Measurements from ENCODE around the gene GAS2L3. TPM values are rescaled to one million over a fixed set of nuclear protein-coding genes. Genes with fewer than 3 reads are reported as not detected.

Gene GAS2L3
- total RNA-seq, 1 experiment from 2014 or later, result 11.7 TPM

DNA sequence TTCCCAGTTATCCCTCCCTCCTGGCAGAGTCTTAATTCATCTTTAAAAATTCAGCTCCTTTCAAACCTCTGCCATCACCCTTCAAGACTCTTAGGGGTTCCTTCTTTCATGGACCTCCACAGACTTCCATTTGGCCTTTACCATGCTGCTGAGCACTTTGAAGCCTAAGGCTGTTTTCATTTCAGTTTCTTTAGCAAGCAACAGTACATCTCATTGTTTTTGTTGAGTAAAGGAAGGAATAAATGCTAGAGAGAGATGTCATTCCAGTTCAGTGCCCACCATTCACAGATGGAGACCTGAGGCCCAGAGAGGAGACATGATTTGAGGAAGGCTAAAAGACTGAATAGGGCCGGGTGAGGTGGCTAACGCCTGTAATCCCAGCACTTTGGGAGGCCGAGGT, 1.3 kb upstream of the GAS2L3 start:
- Histone ChIP-seq H3K23ac (ENCODE audit: insufficient read length, low read depth, low read length) (no peak overlapping the region), H4K20me1 (ENCODE audit: control insufficient read depth, insufficient read depth, insufficient read length) (no peaks in the 10 kb centered on the region), H3K18ac (ENCODE audit: insufficient read length, low read depth, low read length) (no peak overlapping the region), H3K23me2 (ENCODE audit: insufficient read length, low read depth, low read length, poor library complexity, severe bottlenecking) (peaks cover 10% of the 10 kb centered on the region), H3K4me1 (ENCODE audit: insufficient read depth, low read length) (no peaks in the 10 kb centered on the region), H4K5ac (ENCODE audit: insufficient read length, low read depth, low read length) (no peak overlapping the region), H2BK120ac (ENCODE audit: low read depth, low read length, poor library complexity, severe bottlenecking) (no peak overlapping the region), H3K27ac (ENCODE audit: insufficient read length, low read depth, low read length) (no peak overlapping the region), H3T11ph (ENCODE audit: low read length) (no peak overlapping the region), H2BK15ac (ENCODE audit: low read depth, low read length) (no peak overlapping the region), H2BK12ac (ENCODE audit: insufficient read length, low read depth, low read length) (no peak overlapping the region), H3K14ac (ENCODE audit: insufficient read depth, low read length) (no peak overlapping the region), H2AFZ (ENCODE audit: low read length) (no peak overlapping the region), H4K91ac (ENCODE audit: insufficient read length, low read depth, low read length) (no peak overlapping the region), H3K4ac (ENCODE audit: low read depth, low read length) (no peak overlapping the region), H3K79me2 (ENCODE audit: insufficient read depth, low read length) (no peaks in the 10 kb centered on the region), H3K9me3 (ENCODE audit: control insufficient read depth, low read depth, low read length) (no peaks in the 10 kb centered on the region), H2BK20ac (ENCODE audit: low read depth, low read length, poor library complexity, severe bottlenecking) (no peak overlapping the region), H2AK5ac (ENCODE audit: insufficient read length, low read length) (no peak overlapping the region), H3K9ac (ENCODE audit: extremely low read depth, insufficient read length, low read length) (no peak overlapping the region), H3K79me1 (ENCODE audit: insufficient read depth, low read depth, low read length, poor library complexity, severe bottlenecking) (no peaks in the 10 kb centered on the region), H2BK5ac (ENCODE audit: insufficient read length, low read length) (no peak overlapping the region), H3K4me2 (ENCODE audit: insufficient read depth, insufficient read length, low read length) (no peak overlapping the region), H3K27me3 (ENCODE audit: insufficient read depth, low read length) (no peaks in the 10 kb centered on the region), H4K8ac (replicated peaks; ENCODE audit: insufficient read length, low read depth, low read length) (no peak overlapping the region), H3K56ac (ENCODE audit: insufficient read length, low read depth, low read length) (no peak overlapping the region)
- no peaks in the 10 kb centered on the region; a peak in 2 of 7 replicates for H3K36me3 Mint-ChIP-seq (ENCODE audit: insufficient read depth in 1 of 3, low read depth in 3 of 3)
- H3K4me3 Mint-ChIP-seq, result peak overlapping the region in 1 of 2 experiments; percentile 53; a peak in 2 of 5 replicates
- H3K9me3 Mint-ChIP-seq, result no peaks in the 10 kb centered on the region
- TF ChIP-seq, protein P1, sequence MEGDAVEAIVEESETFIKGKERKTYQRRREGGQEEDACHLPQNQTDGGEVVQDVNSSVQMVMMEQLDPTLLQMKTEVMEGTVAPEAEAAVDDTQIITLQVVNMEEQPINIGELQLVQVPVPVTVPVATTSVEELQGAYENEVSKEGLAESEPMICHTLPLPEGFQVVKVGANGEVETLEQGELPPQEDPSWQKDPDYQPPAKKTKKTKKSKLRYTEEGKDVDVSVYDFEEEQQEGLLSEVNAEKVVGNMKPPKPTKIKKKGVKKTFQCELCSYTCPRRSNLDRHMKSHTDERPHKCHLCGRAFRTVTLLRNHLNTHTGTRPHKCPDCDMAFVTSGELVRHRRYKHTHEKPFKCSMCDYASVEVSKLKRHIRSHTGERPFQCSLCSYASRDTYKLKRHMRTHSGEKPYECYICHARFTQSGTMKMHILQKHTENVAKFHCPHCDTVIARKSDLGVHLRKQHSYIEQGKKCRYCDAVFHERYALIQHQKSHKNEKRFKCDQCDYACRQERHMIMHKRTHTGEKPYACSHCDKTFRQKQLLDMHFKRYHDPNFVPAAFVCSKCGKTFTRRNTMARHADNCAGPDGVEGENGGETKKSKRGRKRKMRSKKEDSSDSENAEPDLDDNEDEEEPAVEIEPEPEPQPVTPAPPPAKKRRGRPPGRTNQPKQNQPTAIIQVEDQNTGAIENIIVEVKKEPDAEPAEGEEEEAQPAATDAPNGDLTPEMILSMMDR (conservative IDR thresholded peaks at IDR 0.05), result no peak
- peaks cover 10 to 14% of the 10 kb centered on the region in 2 experiments for H3K4me1 Mint-ChIP-seq
- no peak for DNase-seq
- peaks cover 22% of the 10 kb centered on the region for H3K27me3 Mint-ChIP-seq (ENCODE audit: low read depth)
- WGBS (ENCODE audit: extremely low coverage, insufficient read length, low lambda C conversion rate), result no CpG with 5 or more reads among the region's 3 CpGs
- H3K27ac Mint-ChIP-seq, result no peak overlapping the region; a peak in 1 of 7 replicates

Data from H9 (cell line).